Liver (tissue), 9 donors: Measurements from ENCODE around the gene AP1S1. TPM values are rescaled to one million over a fixed set of nuclear protein-coding genes. Genes with fewer than 3 reads are reported as not detected.
A peak's percentile ranks its signal among the peaks of the same experiment; 100 is the strongest.

Source experiments
- DNase-seq: peaks from one replicate; pipeline ENCODE4 v3.0.0-alpha.2; 2017; ENCODE audit warnings: low spot score
- H3K27ac ChIP-seq, 2 donors: one replicate each; pipeline ENCODE4 v1.7.0; 2013; ENCODE audit warnings: inconsistent platforms in 2 of 2, low read length in 2 of 2, control low read depth in 1 of 2, low read depth in 1 of 2, mild to moderate bottlenecking in 1 of 2
- H3K27me3 ChIP-seq, 4 donors: one replicate each; pipeline versions ENCODE4 v1.6.1 to v1.7.0; 2013; ENCODE audit warnings: low read length in 3 of 4, inconsistent platforms in 1 of 4, mild to moderate bottlenecking in 1 of 4, moderate library complexity in 1 of 4; ENCODE audit not compliant: control insufficient read depth in 4 of 4, insufficient read depth in 4 of 4
- H3K36me3 ChIP-seq, 4 donors: one replicate each; pipeline versions ENCODE4 v1.6.1 to v1.7.0; 2013; ENCODE audit warnings: low read length in 3 of 4, mild to moderate bottlenecking in 3 of 4, low read depth in 1 of 4, moderate library complexity in 1 of 4; ENCODE audit not compliant: control insufficient read depth in 4 of 4, insufficient read depth in 3 of 4
- H3K4me1 ChIP-seq, 4 donors: one replicate each; pipeline versions ENCODE4 v1.6.1 to v1.7.0; 2013; ENCODE audit warnings: low read length in 3 of 4, mild to moderate bottlenecking in 3 of 4, moderate library complexity in 1 of 4; ENCODE audit not compliant: control insufficient read depth in 4 of 4, insufficient read depth in 4 of 4
- H3K4me3 ChIP-seq, 3 donors: one replicate each; pipeline versions ENCODE4 v1.6.1 to v1.7.0; 2013; ENCODE audit warnings: low read length in 3 of 3, control low read depth in 1 of 3, low read depth in 1 of 3, mild to moderate bottlenecking in 1 of 3
- H3K9ac ChIP-seq, 2 donors: one replicate each; pipeline ENCODE4 v1.7.0; 2013; ENCODE audit warnings: low read length in 2 of 2, mild to moderate bottlenecking in 2 of 2, moderate library complexity in 2 of 2, control low read depth in 1 of 2, low read depth in 1 of 2
- H3K9me3 ChIP-seq, 4 donors: one replicate each; pipeline versions ENCODE4 v1.6.1 to v1.7.0; 2013; ENCODE audit warnings: low read length in 3 of 4; ENCODE audit not compliant: control insufficient read depth in 4 of 4
- ATF3 ChIP-seq: IDR thresholded peaks from 2 replicates; pipeline ENCODE4 v1.6.1; 2016; ENCODE audit warnings: antibody characterized with exemption
- CTCF ChIP-seq: fragments of 150-350 bp; IDR thresholded peaks from 2 replicates; pipeline ENCODE4 v1.5.1; 2017; ENCODE audit warnings: improper control_type of control experiment, low read depth, low read length; ENCODE audit not compliant: missing input control
- EGR1 ChIP-seq, 2 donors: IDR thresholded peaks; 2 replicates each; pipeline ENCODE4 v1.6.1; 2016 to 2018; ENCODE audit warnings: antibody characterized with exemption in 2 of 2, low read depth in 2 of 2
- FOXA1 ChIP-seq: IDR thresholded peaks from 2 replicates; pipeline ENCODE4 v1.6.1; 2016; ENCODE audit warnings: antibody characterized with exemption
- FOXA2 ChIP-seq: IDR thresholded peaks from 2 replicates; pipeline ENCODE4 v1.6.1; 2016; ENCODE audit warnings: antibody characterized with exemption
- GABPA ChIP-seq, 2 donors: IDR thresholded peaks in 1 of 2; conservative IDR thresholded peaks in 1 of 2; 2 replicates each; pipeline ENCODE4 v1.6.1; 2016; ENCODE audit warnings: antibody characterized with exemption in 2 of 2, mild to moderate bottlenecking in 1 of 2, moderate library complexity in 1 of 2
- HNF4A ChIP-seq, 2 donors: conservative IDR thresholded peaks; 2 replicates each; pipeline ENCODE4 v1.6.1; 2016; ENCODE audit warnings: antibody characterized with exemption in 2 of 2, mild to moderate bottlenecking in 2 of 2
- HNF4G ChIP-seq: IDR thresholded peaks from 2 replicates; pipeline ENCODE4 v1.6.1; 2016; ENCODE audit warnings: antibody characterized with exemption
- JUND ChIP-seq, 2 donors: IDR thresholded peaks; 2 replicates each; pipeline ENCODE4 v1.6.1; 2016; ENCODE audit warnings: antibody characterized with exemption in 2 of 2
- MAX ChIP-seq: IDR thresholded peaks from 2 replicates; pipeline ENCODE4 v1.6.1; 2016; ENCODE audit warnings: antibody characterized with exemption
- NR2F2 ChIP-seq: IDR thresholded peaks from 2 replicates; pipeline ENCODE4 v1.6.1; 2016; ENCODE audit warnings: antibody characterized with exemption
- RAD21 ChIP-seq, 2 donors: IDR thresholded peaks; 2 replicates each; pipeline ENCODE4 v1.6.1; 2016; ENCODE audit warnings: antibody characterized with exemption in 2 of 2, mild to moderate bottlenecking in 2 of 2
- REST ChIP-seq: IDR thresholded peaks from 2 replicates; pipeline ENCODE4 v1.6.1; 2016; ENCODE audit warnings: antibody characterized with exemption, mild to moderate bottlenecking
- RXRA ChIP-seq, 2 donors: IDR thresholded peaks; 2 replicates each; pipeline ENCODE4 v1.6.1; 2017 to 2018; ENCODE audit warnings: antibody characterized with exemption in 2 of 2, mild to moderate bottlenecking in 1 of 2
- SP1 ChIP-seq: IDR thresholded peaks from 2 replicates; pipeline ENCODE4 v1.6.1; 2018; ENCODE audit warnings: antibody characterized with exemption, mild to moderate bottlenecking
- TAF1 ChIP-seq: conservative IDR thresholded peaks from 2 replicates; pipeline ENCODE4 v1.6.1; 2016; ENCODE audit warnings: antibody characterized with exemption, mild to moderate bottlenecking
- YY1 ChIP-seq: IDR thresholded peaks from 2 replicates; pipeline ENCODE4 v1.6.1; 2016; ENCODE audit warnings: antibody characterized with exemption, mild to moderate bottlenecking
- ZBTB33 ChIP-seq: IDR thresholded peaks from 2 replicates; pipeline ENCODE4 v1.6.1; 2016; ENCODE audit warnings: antibody characterized with exemption
- WGBS: extraction: QIAGEN DNeasy Blood & Tissue Kit; methylation state at CpG from one replicate; pipeline ENCODE4 v1.1.7; 2013; 5-methylcytosine and 5-hydroxymethylcytosine counted together
- polyA plus RNA-seq, 2 donors: library from polyadenylated mRNA; stranded (reverse) in 1 of 2; unstranded in 1 of 2; fragments of 200-250 nt in 1 of 2; fragments of >200 nt in 1 of 2; fragmentation: Nextera tagmentation in 1 of 2; extraction: Ambion mirVana in 1 of 2; gene quantifications; one replicate each; pipeline versions ENCODE4 v1.2.1 to v1.2.3, GENCODE V29; 2013 to 2015
- total RNA-seq, 2 donors: library from RNA; depleted of rRNA; stranded (reverse); fragments of >200 nt; gene quantifications; one replicate each; pipeline ENCODE4 v1.2.3, GENCODE V29; 2014
- donor health status: healthy.
- donor health status: healthy.
- donor health status: healthy.
- donor health status: healthy.
- donor health status: healthy.

Gene AP1S1
- total and polyA plus RNA-seq, 4 donors, result 13.8 to 25.7 (median 22.0) TPM

- H3K4me3 ChIP-seq, result peak within 1 kb of the TSS; percentile 45 to 50 (median 47)
- TF ChIP-seq HNF4G (peak; percentile 71), JUND (IDR thresholded peaks at IDR 0.05) (peak; percentile 75 to 89), FOXA2 (peak; percentile 47), FOXA1 (no peak), GABPA (IDR thresholded peaks at IDR 0.05 in 1 of 2, conservative IDR thresholded peaks at IDR 0.05 in 1 of 2) (peak; percentile 39 to 73), TAF1 (peak; percentile 90), CTCF (peak; percentile 42), MAX (peak; percentile 21), RAD21 (IDR thresholded peaks at IDR 0.05) (peak; percentile 43 to 69), YY1 (peak; percentile 91), REST (peak; percentile 84), RXRA (IDR thresholded peaks at IDR 0.05) (peak; percentile 96 to 100), ZBTB33 (peak; percentile 85), EGR1 (IDR thresholded peaks at IDR 0.05; ENCODE audit: low read depth in 2 of 2) (peak; percentile 89 to 93), NR2F2 (peak; percentile 100), HNF4A (conservative IDR thresholded peaks at IDR 0.05) (peak; percentile 71 to 78), SP1 (peak; percentile 96), ATF3 (no peak)
- peak; percentile 64 for DNase-seq
- peaks cover 0 to 14% (median 7%) of the 10 kb centered on the region in 4 donors for H3K36me3 ChIP-seq
- H3K9me3 ChIP-seq, result no peaks in the 10 kb centered on the region
- no peaks in the 10 kb centered on the region for H3K27me3 ChIP-seq
- WGBS, result 8% methylated on average over 22 of the region's 22 CpGs
- H3K27ac ChIP-seq, result peak within 1 kb of the TSS; percentile 83 to 96
- peak within 1 kb of the TSS in 1 of 2 donors; percentile 88 for H3K9ac ChIP-seq
- H3K4me1 ChIP-seq, result peaks cover 20 to 51% (median 30%) of the 10 kb centered on the region in 4 donors
Observed at GRCh38 chr7:101126651-101127459, 27.4 kb upstream of the AP1S1 start, which contains the start of gene SERPINE1. TSS of gene SERPINE1 (plus strand) at chr7:101127104. CDS start at chr7:101128394, 1,290 bp downstream.
